ENCODE data around the gene LARGE1.

The LARGE1 gene

DNA sequence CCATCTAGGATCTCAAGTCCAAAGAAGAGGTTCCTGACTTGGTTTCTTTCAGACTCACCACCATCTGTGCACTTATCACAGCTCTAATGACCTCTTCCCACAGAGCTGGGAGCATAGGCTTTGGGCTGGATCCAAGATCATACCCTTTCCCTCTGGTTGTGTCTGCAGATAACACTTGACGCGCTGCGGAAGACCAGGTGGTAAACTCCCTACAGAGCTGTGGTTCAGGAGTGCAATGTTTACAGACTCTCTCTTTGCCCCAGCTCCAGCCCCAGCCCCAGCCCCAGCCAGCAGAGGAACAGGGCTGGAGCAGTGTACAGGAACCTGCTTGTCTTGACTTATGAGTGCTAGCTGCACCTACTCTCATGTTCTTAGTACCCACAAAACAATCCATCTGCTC lies 587.7 kb downstream of the LARGE1 start:
- no peak for TF ChIP-seq CTCF (IDR thresholded peaks at IDR 0.05; ENCODE audit: low read depth, low read length, missing control alignments)
- Histone ChIP-seq H3K36me3 (replicated peaks) (no peaks in the 10 kb centered on the region), H3K4me3 (ENCODE audit: low read depth, low read length) (no peak overlapping the region), H3K27ac (no peak overlapping the region), H3K27me3 (replicated peaks) (no peaks in the 10 kb centered on the region)
- in situ Hi-C loops (cut with HindIII; ENCODE audit: low pct_ligation_motif_present, low sequenced_read_pairs), result no loop called here
- DNase-seq, result no peak

- in situ Hi-C loops (cut with HindIII; ENCODE audit: low pct_ligation_motif_present, low sequenced_read_pairs), result no loop called here
- TF ChIP-seq CTCF (IDR thresholded peaks at IDR 0.05; ENCODE audit: low read depth, low read length, missing control alignments), result no peak
- no peaks in the 10 kb centered on the region for H3K27me3 ChIP-seq (replicated peaks)
These were observed 589.3 kb downstream of the LARGE1 start for GRCh38 chr22:33331017-33331416.

DNA sequence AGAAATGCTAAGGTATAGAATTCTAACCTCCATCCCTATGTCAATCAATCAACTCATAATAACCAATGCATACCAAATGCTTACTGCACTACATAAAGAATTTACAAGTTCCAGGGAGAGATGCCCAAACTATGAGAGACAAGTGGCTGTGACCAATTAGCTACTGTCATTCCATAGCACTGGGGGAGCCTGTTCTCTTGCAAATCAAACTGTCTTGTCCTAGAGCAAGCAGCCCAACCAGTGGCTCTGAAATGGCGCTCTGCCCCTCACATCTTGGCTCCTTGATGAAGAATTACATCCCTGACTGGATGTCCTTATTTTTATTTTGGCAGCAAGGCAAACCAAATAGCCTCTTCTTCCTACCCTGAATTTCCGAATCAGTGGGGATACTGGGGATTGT lies 589.7 kb downstream of the LARGE1 start:
- no peak for TF ChIP-seq CTCF (IDR thresholded peaks at IDR 0.05; ENCODE audit: low read depth, low read length, missing control alignments)
- Histone ChIP-seq H3K36me3 (replicated peaks) (no peaks in the 10 kb centered on the region), H3K27ac (no peak overlapping the region), H3K4me3 (ENCODE audit: low read depth, low read length) (no peak overlapping the region), H3K27me3 (replicated peaks) (no peaks in the 10 kb centered on the region)
- DNase-seq, result no peak
- in situ Hi-C loops (cut with HindIII; ENCODE audit: low pct_ligation_motif_present, low sequenced_read_pairs), result no loop called here

More at GRCh38 chr22:33331017-33331416, 589.3 kb downstream of the LARGE1 start:
- no peaks in the 10 kb centered on the region for H3K36me3 ChIP-seq (replicated peaks)
- H3K27ac ChIP-seq, result no peak overlapping the region
- DNase-seq, result no peak
- H3K4me3 ChIP-seq (ENCODE audit: low read depth, low read length), result no peak overlapping the region

DNA sequence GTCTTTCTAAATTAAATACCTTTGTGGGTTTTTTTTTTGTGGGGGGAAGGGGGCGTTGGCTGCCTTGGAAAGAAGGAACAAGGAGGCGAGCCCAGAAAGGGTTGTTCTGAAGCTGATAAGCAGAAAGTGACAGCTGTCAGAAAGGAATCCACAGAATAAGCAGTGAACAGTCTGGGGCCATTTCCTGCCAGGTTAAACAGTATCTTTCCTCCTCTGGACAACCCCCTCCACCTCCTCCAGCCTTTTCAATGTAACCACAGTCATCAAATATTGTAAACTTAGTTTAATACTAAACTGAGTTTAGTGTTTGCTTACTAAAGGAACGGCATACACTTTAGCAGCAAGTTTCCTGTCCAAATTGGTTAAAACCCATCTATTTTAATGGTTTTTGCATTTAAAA lies 590.9 kb downstream of the LARGE1 start:
- no peak overlapping the region for H3K27ac ChIP-seq
- in situ Hi-C loops (cut with HindIII; ENCODE audit: low pct_ligation_motif_present, low sequenced_read_pairs), result no loop called here
- no peak overlapping the region for H3K4me3 ChIP-seq (ENCODE audit: low read depth, low read length)
- TF ChIP-seq CTCF (IDR thresholded peaks at IDR 0.05; ENCODE audit: low read depth, low read length, missing control alignments), result no peak
- H3K27me3 ChIP-seq (replicated peaks), result no peaks in the 10 kb centered on the region
- no peak for DNase-seq
- H3K36me3 ChIP-seq (replicated peaks), result no peaks in the 10 kb centered on the region

GRCh38 chr22:33328789-33329296 lies 591.4 kb downstream of the LARGE1 start:
- no peak for TF ChIP-seq CTCF (IDR thresholded peaks at IDR 0.05; ENCODE audit: low read depth, low read length, missing control alignments)
- Histone ChIP-seq H3K27me3 (replicated peaks) (no peaks in the 10 kb centered on the region), H3K27ac (no peak overlapping the region), H3K4me3 (ENCODE audit: low read depth, low read length) (no peak overlapping the region), H3K36me3 (replicated peaks) (no peaks in the 10 kb centered on the region)
- in situ Hi-C loops (cut with HindIII; ENCODE audit: low pct_ligation_motif_present, low sequenced_read_pairs), result no loop called here
- DNase-seq, result peak; percentile 96

GRCh38 chr22:33327348-33327860 lies 592.9 kb downstream of the LARGE1 start:
- TF ChIP-seq CTCF (IDR thresholded peaks at IDR 0.05; ENCODE audit: low read depth, low read length, missing control alignments), result no peak
- no peaks in the 10 kb centered on the region for H3K27me3 ChIP-seq (replicated peaks)
- in situ Hi-C loops (cut with HindIII; ENCODE audit: low pct_ligation_motif_present, low sequenced_read_pairs), result no loop called here
- no peaks in the 10 kb centered on the region for H3K36me3 ChIP-seq (replicated peaks)
- no peak overlapping the region for H3K4me3 ChIP-seq (ENCODE audit: low read depth, low read length)
- no peak overlapping the region for H3K27ac ChIP-seq
- DNase-seq, result no peak

Data from brain microvascular endothelial cell (primary cell).